Measurements from ENCODE around the gene ARMC5.

GRCh38 chr16:31458073-31458843, 1.0 kb upstream of the ARMC5 start:
- TF ChIP-seq GATA2 (IDR thresholded peaks at IDR 0.05; ENCODE audit: low read depth, low read length) (no peak), GATA3 (IDR thresholded peaks at IDR 0.05; ENCODE audit: low read depth, low read length) (no peak)
